Measurements from ENCODE around the gene ATP1B4.

The ATP1B4 gene

DNA sequence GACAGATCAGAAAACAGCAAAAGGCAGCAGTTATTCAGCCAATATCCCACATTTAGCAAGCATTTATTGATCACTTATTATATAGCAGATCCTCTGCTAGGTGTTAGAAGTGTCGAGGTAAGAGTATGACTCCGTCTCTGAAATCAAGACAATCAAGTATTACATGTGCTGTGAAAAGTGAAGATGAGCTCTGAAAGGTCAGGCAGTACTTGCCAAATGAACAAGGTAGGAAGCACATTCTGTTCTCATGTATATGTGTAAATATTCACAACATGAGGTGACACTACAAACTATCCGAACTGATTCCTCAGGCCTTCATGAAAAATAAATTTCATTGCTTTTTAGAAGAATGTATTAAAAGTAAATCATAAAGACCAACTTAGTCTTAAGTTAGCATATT is 15.3 kb downstream of the ATP1B4 start:
- DNase-seq: no peak

- DNase-seq: no peak
These were observed 15.8 kb downstream of the ATP1B4 start for GRCh38 chrX:120377715-120378114.

DNA sequence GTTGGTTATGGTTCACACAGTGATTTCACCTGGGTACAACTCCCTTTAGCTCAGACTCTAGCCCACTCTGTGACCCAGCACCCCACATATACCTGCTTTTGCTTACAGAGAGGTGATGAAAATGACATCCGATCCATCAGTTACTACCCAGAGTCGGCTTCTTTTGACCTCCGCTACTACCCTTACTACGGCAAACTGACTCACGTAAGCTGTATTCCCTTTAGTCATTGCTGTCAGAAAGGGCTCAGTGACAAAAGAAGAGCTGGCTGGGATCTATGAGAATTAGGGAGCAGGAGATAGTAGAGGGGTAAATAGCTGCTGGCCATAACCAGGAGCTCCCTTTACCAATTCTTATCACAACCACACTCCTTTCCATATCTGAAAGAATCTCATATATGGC is 16.7 kb downstream of the ATP1B4 start:
- no peak for DNase-seq

- no peak for DNase-seq
These were observed 18.2 kb downstream of the ATP1B4 start for GRCh38 chrX:120379937-120380681.

- no peak for DNase-seq
These were observed 18.8 kb downstream of the ATP1B4 start for GRCh38 chrX:120380699-120381098.

DNA sequence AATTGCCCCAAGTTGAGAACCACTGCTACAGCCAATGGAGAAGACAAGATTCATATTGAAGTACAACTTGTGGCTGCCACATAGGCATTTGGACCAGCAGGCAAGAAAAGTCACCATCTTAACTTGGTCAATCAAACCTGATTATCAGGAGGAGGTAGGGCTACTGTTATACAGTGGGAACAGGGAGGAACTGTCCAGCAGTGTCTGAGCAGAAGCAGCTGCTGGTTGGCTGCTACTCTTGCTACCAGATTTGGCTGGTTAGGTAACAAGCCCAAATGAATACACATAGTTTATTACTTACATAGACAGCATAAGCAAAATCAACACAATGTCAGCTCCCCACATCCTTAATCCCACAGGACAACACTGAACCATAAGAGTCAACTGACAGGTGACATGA is 39.4 kb downstream of the ATP1B4 start:
- no peak for DNase-seq

- DNase-seq: no peak
These were observed 40.5 kb downstream of the ATP1B4 start for GRCh38 chrX:120402369-120402768.

DNA sequence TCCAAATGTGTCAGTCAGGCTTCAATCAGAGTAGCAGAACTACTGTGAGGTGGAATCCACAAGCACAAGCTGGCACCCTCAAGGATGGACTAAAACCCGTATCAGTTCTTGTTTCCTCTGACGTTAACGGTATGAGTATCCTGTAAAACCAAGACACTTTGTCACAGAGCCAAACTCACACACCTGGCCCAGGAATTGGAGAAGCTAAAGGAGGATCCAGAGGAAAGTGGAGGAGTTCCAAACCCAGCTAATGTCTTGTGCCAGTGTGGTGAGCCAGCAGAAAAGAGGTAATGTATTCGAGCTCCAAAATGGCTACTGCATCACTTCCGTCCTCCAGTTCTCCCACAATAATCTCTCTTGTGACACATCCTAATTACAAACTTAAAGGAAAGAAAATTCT is 44.7 kb downstream of the ATP1B4 start:
- DNase-seq: no peak

DNA sequence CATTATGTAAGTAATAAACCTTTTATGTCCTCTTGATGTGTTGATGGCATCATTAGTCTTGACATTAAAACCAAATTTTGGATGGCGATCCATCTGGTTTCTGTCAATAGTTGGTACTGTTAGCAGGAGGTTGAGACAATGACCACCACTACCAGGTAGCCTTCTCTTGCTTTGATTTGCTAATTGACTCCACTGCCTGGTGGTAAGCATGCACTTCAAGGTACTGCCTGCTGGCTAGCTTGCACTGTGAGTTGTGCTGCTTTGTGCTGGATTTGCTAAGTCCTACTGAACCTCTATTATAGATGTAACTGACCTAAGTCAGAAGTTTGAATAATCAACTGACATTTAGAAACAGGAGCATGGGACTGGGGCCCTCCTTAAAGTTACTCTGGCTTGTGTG is 46.3 kb downstream of the ATP1B4 start:
- no peak for DNase-seq

DNA sequence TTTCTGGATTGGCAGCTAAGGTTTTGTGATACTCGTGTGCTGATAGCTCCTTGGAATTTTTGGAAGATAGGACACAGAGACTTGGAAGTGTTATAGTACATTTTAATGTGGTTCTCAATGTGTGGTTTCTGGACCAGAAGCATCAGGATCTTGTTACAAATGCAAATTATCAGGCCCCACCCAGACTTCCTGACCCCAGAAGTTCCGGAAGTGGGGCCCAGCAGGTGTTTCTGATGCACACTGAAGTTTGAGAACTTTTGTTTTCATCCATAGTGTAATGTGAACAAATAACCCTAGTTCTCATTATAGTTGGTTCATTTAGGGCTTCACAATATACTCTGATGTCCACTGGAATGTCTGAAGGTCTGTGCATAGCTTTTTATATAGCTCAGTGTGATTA is 57.6 kb downstream of the ATP1B4 start:
- DNase-seq: no peak

- DNase-seq: no peak
These were observed 64.7 kb downstream of the ATP1B4 start for GRCh38 chrX:120426599-120426998.

DNA sequence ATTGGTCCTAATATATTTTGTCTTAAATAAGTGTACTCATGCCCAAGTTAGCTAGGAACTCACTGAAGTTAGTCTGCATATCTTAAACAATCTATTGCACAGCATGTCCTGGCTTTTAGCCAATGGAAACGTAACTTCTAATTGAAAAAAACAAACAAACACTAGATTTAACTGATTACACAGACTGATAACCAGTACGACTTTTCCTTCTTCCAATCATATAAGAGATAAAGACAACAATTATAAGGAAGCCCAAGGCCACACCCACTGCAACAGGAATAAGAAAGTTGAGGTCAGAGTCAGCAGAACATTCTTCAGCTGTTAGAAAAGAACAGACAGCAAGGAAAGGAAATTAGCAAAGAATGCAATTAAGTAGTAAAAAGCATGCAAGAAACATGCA is 66.4 kb downstream of the ATP1B4 start:
- DNase-seq: no peak

- DNase-seq: no peak
These were observed 68.1 kb downstream of the ATP1B4 start for GRCh38 chrX:120429776-120430540.

All from activated gamma-delta T cell (primary cell).